GM18511 (cell line): Measurements from ENCODE around the gene TBC1D17.

Experiments used
- ATAC-seq: cut with Tn5 transposase; IDR thresholded peaks from one replicate; pipeline ENCODE4 v1.9.1; 2021; ENCODE audit warnings: mild to moderate bottlenecking, moderate library complexity; ENCODE audit not compliant: unreplicated experiment

Gene TBC1D17

GRCh38 chr19:49933643-49934042 is 56.1 kb downstream of the TBC1D17 start:
- ATAC-seq, result no peak

GRCh38 chr19:49936549-49936948 is 59.0 kb downstream of the TBC1D17 start:
- no peak for ATAC-seq

GRCh38 chr19:49937750-49938381 is 60.4 kb downstream of the TBC1D17 start:
- ATAC-seq, result no peak
